ENCODE data around the gene SLC7A6. TPM values are rescaled to one million over a fixed set of nuclear protein-coding genes. Genes with fewer than 3 reads are reported as not detected.

Gene SLC7A6
- total RNA-seq, 1 experiment from 2014 or later = 28.5 TPM

DNA sequence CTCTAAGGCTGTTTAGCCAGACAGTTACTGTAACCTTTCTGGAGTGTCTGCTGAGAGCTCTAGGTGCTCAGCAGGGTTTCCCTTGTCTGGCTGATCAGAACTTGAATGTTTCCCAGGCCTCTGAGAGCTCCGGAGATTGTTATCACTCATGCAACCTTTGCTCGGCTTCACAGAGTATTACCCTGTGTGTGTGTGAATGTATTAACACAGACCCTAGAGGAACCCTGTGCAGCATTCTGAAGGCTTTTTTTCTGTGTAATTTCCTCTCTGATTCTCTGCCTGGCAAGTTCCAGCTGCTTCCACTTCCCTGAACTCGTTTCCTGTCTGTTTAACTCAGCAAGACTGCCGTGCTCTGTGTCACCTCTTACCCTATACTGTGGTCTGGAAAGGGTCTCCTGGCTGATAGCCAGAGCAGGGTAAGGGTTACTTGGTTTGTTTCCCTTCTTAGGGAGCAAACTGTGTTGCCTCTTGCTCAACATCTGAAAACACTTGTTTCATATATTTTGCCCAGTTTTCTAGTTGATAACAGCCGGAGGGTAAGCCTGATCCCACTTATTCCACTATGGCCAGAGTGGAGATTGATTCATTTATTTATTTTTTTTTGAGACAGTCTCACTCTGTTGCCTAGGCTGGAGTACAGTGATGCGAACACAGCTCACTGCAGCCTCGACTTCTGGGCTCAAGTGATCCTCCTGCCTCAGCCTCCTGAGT lies 68.2 kb downstream of the SLC7A6 start:
- Histone ChIP-seq H2AFZ (ENCODE audit: low read depth, low read length, poor library complexity, severe bottlenecking) (no peak overlapping the region), H3K36me3 (ENCODE audit: control insufficient read depth in 1 of 2, insufficient read depth in 2 of 2, low read length in 2 of 2) (peaks cover 4 to 12% of the 10 kb centered on the region in 2 experiments; a peak in 2 of 4 replicates), H3K9ac (ENCODE audit: low read length) (no peak overlapping the region), H3K4me1 (ENCODE audit: control insufficient read depth in 1 of 2, insufficient read depth in 2 of 2, low read length in 2 of 2) (peaks cover 6 to 7% of the 10 kb centered on the region in 2 experiments; a peak in 3 of 4 replicates), H3K9me3 (ENCODE audit: control insufficient read depth in 1 of 2, insufficient read depth in 1 of 2, low read depth in 1 of 2, low read length in 2 of 2) (no peaks in the 10 kb centered on the region), H4K20me1 (ENCODE audit: insufficient read depth) (no peaks in the 10 kb centered on the region), H3K4me2 (ENCODE audit: low read length) (no peak overlapping the region), H3K79me2 (ENCODE audit: insufficient read depth, low read length) (no peaks in the 10 kb centered on the region), H3K27ac (ENCODE audit: low read depth, low read length) (no peak overlapping the region), H3K27me3 (ENCODE audit: insufficient read depth, low read length) (no peaks in the 10 kb centered on the region), H3K4me3 (replicated peaks in 1 of 2; ENCODE audit: low read depth in 1 of 2, low read length in 2 of 2) (no peak overlapping the region), H3K9me2 (ENCODE audit: insufficient read depth) (no peaks in the 10 kb centered on the region)
- TF ChIP-seq EZH2phosphoT487 (IDR thresholded peaks at IDR 0.05; ENCODE audit: borderline replicate concordance) (no peak), ZFX (IDR thresholded peaks at IDR 0.05) (no peak), POLR2AphosphoS5 (IDR thresholded peaks at IDR 0.05; ENCODE audit: low read depth, low read length) (no peak), SIN3A (IDR thresholded peaks at IDR 0.05; ENCODE audit: low read depth) (no peak), EZH2 (IDR thresholded peaks at IDR 0.05) (no peak), TCF7L2 (IDR thresholded peaks at IDR 0.05; ENCODE audit: borderline replicate concordance, extremely low read depth, insufficient read depth, insufficient read length) (no peak), SRF (IDR thresholded peaks at IDR 0.05; ENCODE audit: low read depth) (no peak), POLR2A (IDR thresholded peaks at IDR 0.05; ENCODE audit: borderline replicate concordance, extremely low read depth, insufficient read depth, insufficient read length) (no peak), ELF1 (IDR thresholded peaks at IDR 0.05; ENCODE audit: borderline replicate concordance, low read depth) (no peak), ZNF274 (IDR thresholded peaks at IDR 0.05; ENCODE audit: low read depth, low read length) (no peak), YY1 (IDR thresholded peaks at IDR 0.05; ENCODE audit: extremely low read depth, insufficient replicate concordance, low read depth, low read length) (no peak), CEBPB (IDR thresholded peaks at IDR 0.05; ENCODE audit: low read depth) (no peak)
- TF ChIP-seq, protein P1, sequence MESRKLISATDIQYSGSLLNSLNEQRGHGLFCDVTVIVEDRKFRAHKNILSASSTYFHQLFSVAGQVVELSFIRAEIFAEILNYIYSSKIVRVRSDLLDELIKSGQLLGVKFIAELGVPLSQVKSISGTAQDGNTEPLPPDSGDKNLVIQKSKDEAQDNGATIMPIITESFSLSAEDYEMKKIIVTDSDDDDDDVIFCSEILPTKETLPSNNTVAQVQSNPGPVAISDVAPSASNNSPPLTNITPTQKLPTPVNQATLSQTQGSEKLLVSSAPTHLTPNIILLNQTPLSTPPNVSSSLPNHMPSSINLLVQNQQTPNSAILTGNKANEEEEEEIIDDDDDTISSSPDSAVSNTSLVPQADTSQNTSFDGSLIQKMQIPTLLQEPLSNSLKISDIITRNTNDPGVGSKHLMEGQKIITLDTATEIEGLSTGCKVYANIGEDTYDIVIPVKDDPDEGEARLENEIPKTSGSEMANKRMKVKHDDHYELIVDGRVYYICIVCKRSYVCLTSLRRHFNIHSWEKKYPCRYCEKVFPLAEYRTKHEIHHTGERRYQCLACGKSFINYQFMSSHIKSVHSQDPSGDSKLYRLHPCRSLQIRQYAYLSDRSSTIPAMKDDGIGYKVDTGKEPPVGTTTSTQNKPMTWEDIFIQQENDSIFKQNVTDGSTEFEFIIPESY (IDR thresholded peaks at IDR 0.05; ENCODE audit: extremely low read depth, insufficient replicate concordance, low read length) = no peak
- TF ChIP-seq, protein P2, sequence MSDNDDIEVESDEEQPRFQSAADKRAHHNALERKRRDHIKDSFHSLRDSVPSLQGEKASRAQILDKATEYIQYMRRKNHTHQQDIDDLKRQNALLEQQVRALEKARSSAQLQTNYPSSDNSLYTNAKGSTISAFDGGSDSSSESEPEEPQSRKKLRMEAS (IDR thresholded peaks at IDR 0.05) = no peak
- DNase-seq (ENCODE audit: low read depth, low spot score) (no peak), ATAC-seq (no peak)
- ChIA-PET POLR2A (no interaction called here), RAD21 (ENCODE audit: low non-redundant PET in 1 of 2, low total read pairs in 2 of 2, uncharacterized antibody in 2 of 2, unreplicated experiment in 2 of 2) (no interaction called here), CTCF (no interaction called here)
- intact Hi-C loops (cut with micrococcal nuclease) = no loop called here
- BruUV-seq (replicated peaks) = no TSS peak

Measured in HCT116 (cell line).